NCI-H2171 treated with DMSO at 0.1 percent for 48 hours (cell line): ENCODE measurements around the gene SYNGAP1.
"Not testable (repeated sequence)": the region's sequence is repeated elsewhere in the genome, so short reads cannot be mapped to it uniquely, and the experiment has no call there.

Experiments used
- DNase-seq: peaks from one replicate; lab custom pipeline; 2025; lab: John Stamatoyannopoulos, UW

SYNGAP1 gene

DNA sequence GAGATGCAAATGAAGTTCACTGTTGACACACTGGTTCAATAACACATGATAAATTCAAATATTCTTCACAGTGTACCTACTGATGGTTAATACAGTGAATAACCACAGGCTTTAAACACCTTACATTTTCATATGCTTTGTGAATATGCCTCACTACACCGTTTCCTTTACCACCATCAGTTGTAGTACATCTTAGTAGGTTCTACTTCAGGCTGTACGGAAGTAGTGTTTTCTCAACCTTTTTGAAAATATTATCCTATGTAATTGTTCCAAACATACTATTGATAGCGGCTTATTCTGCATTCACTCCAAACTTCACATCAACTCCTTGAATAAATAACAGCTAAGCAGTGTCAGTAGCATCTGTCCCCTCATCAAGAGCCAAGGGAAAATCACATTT is 49.8 kb downstream of the SYNGAP1 start:
- no peak for DNase-seq

DNA sequence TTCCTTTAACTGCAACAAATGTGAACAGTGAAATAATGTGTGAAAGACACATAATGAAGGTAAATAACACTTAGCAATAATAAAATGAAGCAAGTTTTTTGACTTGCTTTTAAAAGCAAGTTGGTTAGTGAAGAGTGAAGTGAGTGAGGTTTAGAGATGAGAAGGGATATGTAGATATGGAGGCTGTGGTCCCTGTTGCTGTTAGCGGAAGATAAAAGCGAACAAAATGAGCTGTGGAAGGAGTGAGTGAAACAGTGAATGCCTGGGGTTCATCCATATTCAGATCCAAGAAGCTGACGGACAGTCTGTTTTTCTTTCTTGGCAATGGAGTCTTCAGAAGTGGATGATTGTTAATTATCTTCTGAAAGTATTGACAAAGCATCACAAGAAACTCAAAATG is 58.0 kb downstream of the SYNGAP1 start:
- no peak for DNase-seq

DNA sequence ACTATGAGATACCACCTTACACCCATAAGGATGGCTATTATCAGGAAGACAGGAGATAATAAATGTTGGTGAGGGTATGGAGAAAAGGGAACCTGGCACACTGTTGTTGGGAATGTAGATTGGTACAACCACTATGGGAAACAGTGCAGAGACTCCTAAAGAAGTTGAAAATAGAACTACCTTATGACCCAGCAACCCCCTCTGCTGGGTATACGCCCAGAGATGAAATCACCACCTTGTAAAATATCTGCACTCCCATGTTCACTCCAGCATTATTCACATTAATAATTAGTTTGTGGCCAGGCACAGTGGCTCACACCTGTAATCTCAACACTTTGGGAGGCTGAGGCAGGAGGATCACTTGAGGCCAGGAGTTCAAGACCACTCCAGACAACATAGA is 61.3 kb downstream of the SYNGAP1 start:
- no peak for DNase-seq

DNA sequence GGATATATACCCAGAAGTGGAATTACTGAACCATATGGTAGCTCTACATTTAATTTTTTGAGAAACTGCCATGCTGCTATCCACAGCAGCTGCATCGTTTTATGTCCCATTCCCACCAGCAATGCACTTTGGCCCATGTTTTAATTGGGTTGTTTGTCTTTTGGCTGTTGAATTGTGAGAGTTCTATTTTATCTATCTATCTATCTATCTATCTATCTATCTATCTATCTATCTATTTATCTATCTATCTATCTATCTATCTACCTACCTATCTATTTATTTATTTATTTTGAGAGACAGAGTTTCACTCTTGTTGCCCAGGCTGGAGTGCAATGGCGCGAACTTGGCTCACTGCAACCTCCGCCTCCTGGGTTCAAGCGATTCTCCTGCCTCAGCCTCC is 62.8 kb downstream of the SYNGAP1 start:
- DNase-seq = not testable (repeated sequence)

DNA sequence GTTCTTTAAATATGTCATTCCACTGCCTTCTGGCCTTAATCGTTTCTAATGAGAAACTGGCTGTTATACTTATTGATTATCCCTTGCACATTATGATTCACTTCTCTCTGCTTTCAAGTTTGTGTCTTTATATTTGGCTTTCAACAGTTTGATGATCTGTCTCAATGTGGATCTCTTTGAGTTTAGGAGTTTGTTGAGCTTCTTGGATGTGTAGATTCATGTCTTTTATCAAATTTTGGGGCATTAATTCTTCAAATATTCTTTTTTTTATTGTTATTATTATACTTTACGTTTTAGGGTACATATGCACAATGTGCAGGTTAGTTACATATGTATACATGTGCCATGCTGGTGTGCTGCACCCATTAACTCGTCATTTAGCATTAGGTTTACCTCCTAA is 63.8 kb downstream of the SYNGAP1 start:
- no peak for DNase-seq

DNA sequence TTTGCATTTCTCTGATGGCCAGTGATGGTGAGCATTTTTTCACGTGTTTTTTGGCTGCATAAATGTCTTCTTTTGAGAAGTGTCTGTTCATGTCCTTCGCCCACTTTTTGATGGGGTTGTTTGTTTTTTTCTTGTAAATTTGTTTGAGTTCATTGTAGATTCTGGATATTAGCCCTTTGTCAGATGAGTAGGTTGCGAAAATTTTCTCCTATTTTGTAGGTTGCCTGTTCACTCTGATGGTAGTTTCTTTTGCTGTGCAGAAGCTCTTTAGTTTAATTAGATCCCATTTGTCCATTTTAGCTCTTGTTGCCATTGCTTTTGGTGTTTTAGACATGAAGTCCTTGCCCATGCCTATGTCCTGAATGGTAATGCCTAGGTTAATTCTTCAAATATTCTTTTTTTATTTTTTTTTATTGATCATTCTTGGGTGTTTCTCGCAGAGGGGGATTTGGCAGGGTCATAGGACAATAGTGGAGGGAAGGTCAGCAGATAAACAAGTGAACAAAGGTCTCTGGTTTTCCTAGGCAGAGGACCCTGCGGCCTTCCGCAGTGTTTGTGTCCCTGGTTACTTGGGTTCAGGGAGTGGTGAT is 64.9 kb downstream of the SYNGAP1 start:
- DNase-seq = not testable (repeated sequence)

DNA sequence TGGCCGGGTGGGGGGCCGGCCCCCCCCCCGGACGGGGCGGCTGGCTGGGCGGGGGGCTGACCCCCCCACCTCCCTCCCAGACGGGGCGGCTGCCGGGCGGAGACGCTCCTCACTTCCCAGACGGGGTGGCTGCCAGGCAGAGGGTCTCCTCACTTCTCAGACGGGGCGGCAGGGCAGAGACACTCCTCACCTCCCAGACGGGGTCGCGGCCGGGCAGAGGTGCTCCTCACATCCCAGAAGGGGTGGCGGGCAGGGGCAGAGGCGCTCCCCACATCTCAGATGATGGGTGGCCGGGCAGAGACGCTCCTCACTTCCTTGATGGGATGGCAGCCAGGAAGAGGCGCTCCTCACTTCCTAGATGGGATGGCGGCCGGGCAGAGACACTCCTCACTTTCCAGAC is 65.8 kb downstream of the SYNGAP1 start:
- not testable (repeated sequence) for DNase-seq

DNA sequence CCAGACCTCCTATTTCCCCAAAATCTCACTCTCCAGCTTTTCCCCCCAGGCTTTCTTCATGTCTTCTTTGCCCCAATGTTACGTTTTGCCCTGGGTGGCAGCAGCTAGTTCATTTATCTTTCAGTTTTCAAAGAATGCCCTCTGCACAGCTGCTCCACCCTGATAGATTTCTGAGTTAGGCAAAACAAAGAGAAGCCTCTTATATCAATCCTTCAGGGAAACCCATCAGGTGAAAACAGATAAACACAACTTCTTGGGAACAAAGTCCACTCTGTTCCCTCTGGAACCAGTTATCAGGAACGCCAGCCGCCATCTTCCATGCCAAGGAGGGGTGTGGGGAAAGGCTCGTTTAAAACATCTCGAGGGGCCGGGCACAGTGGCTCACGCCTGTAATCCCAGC is 68.5 kb downstream of the SYNGAP1 start:
- no peak for DNase-seq

DNA sequence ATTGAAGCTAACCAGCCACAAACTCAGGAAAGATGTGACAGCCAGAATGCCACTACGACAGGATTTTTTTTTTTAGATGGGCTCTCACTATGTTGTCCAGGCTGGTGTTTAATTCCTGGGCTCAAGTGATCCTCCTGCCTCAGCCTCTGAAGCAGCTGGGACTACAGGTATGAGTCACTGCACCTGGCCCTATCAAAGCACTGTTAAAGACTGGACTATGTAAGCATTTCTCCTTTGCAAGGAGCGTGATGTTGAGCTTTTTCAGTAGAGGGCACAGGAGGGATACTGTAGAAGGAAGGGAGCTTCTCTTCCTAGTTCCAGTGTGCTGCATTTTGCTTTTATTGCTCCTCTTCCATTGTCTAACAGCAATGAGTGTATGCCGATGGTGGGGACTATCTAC is 70.3 kb downstream of the SYNGAP1 start:
- peak; percentile 19 for DNase-seq

DNA sequence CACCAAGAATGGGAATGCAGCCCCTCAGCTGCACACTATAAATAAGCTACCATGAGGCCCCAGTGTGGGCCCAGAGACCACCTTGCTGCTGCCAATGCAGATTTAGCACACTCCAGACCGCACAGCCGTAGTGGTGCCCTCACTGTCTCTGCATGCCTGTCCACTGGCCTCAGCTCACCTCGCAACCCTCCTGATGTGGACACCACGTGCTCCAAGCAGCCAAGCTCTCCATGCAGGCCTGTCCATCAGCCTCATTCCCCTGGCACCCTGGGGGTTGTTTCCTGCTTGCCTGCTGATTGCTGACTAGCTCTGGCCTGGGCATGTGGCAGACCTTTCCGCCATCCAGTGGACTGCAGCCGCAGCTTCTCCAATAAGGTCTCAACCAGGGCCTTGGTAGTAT is 70.8 kb downstream of the SYNGAP1 start:
- no peak for DNase-seq

DNA sequence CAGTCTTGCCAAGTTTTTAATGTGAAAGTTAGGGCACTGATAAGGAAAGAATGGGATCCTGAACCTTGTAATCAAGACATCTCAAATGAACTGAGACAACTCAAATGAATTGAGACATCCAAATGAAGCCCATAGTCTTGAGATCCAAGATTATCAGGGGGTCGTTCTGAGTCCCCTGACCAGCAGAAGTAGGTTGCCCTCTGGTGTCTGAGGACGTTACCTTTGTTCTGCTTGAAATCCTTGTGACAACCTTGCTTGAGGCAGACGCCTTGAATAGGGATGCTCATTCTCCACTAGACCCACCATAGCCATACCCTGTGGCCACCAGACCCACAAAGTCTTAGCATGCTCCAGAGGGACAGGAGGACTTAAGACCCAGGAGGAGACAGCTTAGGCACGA is 72.2 kb downstream of the SYNGAP1 start:
- DNase-seq = no peak

DNA sequence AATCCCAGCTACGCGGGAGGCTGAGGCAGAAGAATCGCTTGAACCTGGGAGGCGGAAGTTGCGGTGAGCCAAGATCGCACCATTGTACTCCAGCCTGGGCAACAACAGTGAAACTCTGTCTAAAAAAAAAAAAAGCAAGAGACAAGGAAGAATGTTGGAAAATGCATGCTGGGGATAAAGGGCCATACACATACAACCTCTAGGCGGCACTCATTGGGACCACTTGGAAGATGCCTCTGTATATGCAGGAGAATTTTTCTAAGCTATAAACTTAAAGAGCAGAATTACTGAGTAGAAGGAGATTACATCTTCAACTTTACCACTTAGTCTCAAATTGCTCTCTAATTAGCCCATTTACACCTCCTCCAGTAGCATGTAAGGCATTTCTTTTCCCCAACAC is 77.3 kb downstream of the SYNGAP1 start:
- DNase-seq = no peak

DNA sequence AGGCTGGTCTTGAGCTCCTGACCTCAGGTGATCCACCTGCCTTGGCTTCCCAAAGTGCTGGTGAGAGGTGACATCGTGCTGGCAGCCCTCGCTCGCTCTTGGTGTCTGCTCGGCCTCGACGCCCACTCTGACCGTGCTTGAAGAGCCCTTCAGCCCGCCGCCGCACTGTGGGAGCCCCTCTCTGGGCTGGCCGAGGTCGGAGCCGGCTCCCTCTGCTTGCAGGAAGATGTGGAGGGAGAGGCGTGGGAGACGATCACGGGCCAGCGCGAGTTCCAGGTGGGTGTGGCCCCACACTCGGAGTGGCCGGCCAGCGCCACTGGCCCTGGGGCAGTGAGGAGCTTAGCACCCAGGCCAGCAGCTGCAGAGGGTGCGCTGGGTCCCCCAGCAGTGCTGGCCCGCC is 82.6 kb downstream of the SYNGAP1 start:
- DNase-seq = no peak

DNA sequence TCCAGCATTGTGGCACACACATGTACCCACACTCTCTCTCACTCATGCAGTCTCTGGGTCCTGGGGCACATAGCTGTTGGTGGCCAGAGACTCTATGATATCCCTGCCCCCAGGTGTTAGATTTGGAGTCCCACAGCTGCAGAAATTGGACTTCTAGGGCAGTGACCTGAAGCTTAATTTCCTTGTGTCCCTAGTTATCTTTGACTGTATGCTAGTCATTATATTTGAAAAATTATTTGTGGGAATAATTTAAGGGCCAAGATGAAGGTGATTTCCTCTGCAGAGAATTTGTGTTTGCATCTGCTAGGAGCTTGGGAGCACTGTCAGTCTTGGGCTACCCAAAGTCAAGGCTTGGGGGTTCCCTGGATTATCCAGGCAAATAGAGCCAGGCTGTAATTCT is 84.6 kb downstream of the SYNGAP1 start:
- no peak for DNase-seq
